Hippocampal formation (tissue), 2 donors: Measurements from ENCODE around the gene ENAH.
A peak's percentile ranks its signal among the peaks of the same experiment; 100 is the strongest.

ENCODE experiments used
- DNase-seq, 2 donors: peaks; one replicate each; lab custom pipeline; 2025; lab: John Stamatoyannopoulos, UW

The ENAH gene

DNA sequence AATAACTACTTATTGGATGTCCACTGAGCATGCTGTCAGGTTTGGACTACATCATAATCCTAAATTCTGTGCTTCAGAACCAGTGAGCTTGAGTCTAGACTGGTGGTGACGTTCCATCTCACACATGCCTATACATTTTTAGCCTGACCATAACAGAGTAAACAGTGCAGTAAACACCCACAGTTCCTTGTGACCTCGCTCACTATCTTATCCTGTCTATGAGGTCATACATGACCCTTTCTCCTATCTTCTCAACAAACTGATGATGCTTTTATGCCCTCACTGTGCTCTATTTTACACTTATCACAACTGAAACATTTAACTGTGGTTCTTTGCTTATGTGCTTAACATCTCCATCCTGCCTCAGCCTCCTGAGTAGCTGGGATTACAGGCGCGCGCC is 91.2 kb downstream of the ENAH start:
- DNase-seq, result no peak

DNA sequence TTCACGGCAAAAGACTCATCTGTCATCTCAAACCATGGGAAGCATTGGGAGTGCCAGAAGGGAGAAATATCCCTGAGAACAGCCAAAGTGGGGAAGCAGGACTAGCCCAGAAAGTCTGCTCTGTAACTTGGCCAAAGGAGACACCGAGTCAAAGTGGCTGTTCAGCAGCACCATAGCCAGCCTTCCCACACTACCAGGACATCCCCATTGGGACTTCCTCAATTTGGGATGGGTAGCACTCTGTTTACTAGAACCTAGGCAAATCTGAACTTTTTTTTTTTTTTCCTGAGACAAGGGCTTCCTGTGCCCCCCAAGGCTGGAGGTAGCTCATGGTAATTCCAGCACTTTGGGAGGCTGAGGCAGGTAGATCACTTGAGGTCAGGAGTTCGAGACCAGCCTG is 93.0 kb downstream of the ENAH start:
- no peak for DNase-seq

DNA sequence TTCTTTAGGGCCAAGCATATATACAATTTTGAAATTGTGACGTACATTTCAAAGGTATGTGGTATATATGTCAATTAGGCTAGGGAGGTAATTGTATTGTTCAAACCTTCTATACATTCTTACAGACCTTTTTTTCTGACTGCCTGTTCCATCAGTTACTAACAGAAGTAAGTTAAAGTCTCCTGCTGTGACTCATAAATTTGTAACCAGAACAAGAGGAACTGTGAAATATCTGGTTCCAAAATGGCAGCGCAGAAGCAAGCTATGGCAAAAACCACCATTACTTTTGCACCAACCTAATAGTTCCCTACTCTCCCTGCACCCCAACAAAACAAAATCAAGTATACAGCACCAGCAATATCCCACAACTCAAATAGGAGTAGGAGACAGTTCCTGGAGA is 93.6 kb downstream of the ENAH start:
- no peak for DNase-seq

DNA sequence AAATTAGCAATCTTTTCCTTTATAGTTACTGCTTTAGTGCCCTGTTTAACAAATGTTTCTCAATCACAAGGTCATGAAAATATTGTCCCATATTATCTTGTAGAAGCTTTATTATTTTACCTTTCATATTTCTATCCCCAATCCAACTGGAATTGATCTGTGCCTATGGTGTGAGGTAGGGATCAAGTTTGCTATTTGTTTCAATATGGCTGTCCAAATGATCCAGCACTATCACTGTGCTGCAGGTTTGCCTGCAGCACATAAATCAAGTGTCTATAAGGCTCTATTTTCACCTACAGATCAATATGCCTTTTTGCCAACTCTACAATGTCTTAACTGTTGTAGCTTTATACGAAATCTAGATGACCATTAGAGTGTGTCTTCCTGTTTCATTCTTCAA is 96.2 kb downstream of the ENAH start:
- no peak for DNase-seq

DNA sequence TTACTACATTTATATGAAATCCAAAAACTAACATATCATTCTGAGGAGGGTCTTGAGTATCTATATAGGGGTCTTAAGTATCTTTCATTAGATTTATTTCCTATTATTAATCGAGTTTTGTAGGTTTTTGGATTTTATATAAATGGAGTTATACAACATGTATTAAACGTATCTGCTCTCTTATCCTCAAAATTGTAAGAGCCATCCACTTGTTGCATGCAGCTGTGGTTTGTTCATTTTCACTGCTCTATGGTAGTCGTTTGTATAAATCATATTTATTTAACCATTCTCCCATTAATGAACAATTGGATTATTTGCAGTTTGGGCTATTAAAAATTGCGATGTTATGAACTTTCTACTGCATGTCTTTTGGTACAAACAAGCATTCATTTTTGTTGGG is 97.1 kb downstream of the ENAH start:
- no peak for DNase-seq

DNA sequence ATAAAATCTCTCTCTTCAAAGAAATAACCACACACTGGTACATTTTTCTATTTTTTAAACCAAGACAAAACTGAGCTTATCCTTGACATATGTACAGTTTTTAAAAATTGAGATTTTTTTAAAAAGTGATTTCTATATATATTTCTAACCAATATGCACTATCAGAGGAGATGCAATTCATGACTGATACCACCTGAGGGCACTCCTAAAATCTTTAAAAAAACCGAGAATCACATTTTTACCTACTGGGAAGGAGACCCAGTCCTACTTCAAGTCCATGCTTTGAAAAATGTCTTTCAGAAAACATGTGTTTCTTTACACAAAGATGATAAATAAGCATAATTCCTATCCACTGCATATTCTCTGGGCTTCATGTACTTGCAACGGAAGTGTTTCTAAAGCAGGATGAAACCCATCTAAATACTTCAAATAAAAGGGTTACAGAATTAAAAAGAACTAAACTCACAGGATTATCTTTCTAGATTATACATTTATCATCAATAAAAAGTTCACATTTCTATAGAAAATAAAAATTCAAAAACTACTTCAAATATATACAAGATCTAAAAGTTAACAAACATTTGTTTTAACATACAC is 98.6 kb downstream of the ENAH start:
- DNase-seq, result peak in 1 of 2 donors; percentile 33

DNA sequence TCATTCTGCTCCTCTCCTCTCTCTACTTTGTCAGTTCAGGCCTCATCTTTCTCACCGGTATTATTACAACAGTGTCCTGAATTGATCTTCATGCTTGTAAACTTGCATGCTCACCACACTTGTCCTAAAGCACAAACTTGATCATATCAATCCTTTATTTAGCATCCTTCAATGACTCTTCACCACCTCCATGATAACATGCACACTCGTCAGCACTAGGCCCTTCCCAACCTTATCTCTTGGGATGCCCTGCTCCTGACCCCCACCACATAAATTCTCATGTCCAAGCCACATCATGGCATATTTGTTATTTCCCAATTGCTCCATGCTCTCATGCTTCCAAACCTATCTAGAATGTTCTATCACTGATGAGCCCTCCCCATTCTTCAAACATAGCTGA is 103.1 kb downstream of the ENAH start:
- no peak for DNase-seq

DNA sequence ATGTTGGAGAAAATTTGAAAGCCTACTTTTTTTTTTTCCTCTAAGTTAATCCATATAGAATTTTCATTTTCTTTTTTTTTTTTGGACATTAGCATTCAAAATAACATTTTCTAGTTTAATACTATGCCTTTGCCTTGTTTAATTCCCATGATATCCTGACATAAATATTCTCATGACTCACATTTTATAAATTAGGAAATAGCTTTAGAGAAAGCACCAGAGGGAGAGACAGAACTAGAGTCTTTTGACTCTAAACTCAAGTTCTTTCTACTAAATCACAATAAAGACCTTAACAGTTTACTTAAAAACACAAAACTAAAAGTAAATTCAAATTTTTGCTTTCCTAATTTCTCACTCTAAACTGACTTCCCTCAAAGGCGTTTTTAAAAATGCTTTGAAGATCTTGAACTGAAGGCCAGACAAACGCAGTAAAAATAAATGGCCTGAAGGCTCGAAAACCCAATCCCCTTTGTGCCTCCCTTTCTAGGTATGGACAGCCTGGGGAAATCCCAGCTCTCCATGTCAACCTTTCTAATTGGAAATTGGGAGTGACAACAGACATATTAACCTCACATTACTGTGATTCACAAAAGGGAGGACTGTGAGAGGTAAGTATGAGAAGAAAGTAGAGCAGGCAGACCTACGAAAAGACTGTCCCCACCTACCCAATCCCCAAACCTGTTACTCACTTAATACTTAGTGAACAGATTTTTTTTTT is 104.6 kb downstream of the ENAH start:
- no peak for DNase-seq

DNA sequence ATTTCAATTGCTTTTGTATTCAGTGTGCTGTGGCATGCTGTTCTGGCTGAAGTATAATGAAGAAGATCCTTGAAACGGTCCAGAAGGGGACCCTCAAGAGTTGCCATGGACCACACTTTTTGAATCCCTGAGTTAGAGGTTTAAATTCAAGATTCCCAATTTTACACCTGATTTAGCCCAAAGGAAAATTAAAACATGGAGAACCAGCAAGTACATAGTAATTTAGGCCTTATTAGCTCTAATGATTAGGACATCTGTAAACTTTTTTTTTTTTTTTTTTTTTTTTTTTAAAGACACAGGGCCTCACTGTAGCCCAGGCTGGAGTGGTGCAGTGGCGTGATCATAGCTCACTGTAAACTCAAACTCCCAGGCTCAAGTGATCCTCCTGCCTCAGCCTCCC is 107.3 kb downstream of the ENAH start:
- no peak for DNase-seq

DNA sequence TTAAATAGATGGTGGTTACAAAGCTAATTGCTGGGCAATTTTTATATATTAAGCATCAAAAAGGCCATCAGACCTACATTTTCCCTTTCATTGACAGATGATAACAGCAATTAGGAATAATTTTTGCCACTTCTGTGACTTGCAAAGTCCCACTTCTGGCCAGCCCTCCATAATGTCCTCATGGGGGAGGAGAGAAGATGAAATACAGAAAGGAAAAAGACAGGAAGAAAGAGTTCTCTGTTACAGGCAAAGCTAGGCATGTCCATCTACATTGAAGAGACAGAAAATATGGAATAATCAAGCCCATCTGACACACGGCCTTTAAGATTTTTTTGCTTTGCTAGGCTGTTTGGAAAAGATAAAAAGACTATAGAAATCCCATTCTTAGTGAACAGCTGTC is 108.0 kb downstream of the ENAH start:
- no peak for DNase-seq

DNA sequence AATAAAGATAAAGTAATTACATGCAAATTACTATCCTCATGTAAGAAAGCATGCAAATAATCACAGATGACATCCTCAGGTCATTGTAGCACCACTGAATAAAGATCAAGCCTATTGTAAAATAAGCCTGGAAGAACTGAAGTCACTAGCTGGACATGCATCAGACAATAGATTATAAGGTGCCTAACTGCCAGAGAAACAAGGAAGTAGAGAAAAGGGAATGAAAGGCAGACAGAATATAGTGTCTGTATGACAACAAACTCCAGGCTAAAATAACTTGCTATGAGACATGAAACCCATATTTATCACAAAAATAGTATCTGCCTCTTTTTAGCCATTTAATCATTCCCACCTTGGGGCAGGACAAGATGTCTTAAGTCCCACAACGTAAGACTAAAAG is 108.7 kb downstream of the ENAH start:
- no peak for DNase-seq

DNA sequence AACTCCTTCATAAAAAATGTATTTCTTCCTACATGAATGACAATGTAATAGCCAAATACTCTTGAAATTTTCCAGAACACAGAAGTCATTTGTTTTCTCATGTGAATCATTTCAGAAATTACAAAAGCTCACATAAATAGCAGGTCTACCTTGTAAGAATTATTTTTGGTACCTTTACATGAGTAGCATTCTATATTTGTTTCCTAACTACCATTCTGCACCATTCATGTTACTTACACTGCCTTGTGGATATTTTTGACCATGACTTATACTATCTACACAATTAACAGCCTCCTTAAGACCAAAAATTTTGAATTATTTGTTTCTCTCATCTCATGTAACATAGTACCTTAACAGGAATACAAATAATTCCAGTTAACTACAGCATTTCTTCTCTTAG is 109.6 kb downstream of the ENAH start:
- no peak for DNase-seq

DNA sequence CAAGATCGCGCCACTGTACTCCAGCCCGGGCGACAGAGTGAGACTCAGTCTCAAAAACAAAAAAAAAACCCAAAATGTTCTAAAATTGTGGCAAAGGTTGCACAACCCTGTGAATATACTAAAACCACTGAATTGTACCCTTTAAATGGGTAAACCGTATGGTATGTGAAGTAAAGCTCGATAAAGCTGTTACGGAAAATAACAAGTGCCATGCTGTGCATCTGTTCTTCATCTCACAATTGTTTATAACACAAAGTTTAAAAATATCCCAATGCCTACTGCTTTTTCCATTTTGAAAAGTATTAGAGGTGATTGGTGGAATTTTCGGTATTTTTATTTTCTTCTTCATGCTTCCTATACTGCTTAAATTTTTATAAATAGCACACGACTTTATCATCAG is 111.5 kb downstream of the ENAH start:
- no peak for DNase-seq

DNA sequence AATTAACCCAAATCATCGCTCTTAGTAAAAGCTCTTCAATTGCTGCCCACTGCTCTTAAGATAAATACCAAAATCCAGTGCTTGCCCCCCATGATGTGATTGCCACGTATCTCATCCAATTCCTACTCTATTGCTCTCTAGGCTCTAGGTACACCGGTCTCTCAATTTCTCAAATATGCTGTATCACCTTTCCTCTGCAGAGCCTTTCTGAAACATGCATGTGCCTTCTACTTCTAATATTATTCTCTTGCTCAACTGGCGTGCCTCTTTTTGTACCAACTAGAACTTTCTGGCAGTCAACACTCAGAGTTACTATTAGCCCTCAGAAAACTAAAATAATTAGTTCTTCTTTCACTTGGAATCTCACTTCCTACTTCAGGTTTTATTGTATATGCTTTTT is 113.3 kb downstream of the ENAH start:
- no peak for DNase-seq

DNA sequence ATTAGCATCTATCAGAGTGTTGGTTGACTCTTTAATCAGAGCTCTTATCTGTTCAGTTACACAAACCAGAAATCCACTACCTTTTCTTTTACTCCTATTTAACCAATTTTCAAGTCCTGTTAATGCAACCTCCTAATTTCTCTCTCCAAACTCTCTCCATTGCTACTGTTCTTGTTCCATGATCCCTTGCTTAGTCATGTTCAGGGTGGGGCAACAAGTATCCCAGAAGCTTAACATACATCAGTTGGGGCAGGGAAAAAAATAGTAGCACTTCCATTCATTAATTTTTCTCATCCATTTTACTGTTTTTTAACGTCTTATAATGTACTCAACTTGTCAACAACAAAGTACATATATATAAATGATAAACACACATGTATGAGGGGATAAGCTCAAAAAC is 113.9 kb downstream of the ENAH start:
- no peak for DNase-seq

DNA sequence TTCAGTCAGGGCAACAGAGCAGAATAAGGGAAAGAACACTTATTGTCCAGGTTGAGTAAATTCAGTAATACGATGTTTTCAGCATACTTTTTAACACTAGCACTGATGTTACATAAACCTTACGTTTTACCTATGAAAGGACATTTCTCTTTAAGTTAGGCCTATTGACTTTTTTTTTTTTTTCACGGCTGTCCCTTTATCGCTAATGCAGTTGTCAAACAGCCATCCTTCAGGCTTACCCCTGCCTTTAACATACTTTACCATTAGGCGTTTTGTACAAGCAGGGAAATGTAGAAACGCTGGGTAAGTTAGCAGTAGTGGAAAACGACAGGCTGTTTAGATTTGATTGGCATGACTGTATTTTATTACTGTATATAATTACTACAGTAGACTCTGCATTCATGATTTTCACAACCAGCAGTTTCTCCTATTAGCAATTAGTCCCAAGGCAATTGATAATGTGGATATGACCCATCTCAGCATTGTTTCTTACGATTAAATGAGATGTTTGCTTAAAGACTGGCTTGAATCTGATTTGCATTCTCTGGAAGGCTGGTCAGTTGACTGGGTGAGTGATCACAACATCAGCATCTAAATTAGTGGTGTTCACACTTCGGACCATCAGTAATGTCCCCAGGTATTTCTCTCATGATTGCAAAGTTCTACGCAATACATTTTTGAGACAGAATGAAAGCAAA is 115.2 kb downstream of the ENAH start:
- DNase-seq, result no peak

DNA sequence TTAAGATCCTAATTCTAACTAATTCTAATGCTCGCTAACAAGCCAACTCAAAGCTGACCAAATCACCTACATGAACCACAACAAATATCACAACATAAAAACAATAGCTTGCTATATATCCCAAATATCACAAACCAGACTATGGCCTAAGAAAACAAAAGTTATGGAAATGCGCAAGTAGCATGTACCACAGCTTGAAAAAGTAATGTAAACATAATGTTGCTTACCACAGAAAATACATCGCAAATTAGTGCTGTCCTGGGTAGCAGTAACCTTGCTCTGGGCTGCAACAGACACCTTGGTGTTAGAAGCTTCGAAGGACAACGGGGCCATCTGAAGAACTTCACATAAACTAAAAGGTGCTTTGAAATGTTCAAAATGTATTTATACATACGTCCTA is 117.6 kb downstream of the ENAH start:
- no peak for DNase-seq

DNA sequence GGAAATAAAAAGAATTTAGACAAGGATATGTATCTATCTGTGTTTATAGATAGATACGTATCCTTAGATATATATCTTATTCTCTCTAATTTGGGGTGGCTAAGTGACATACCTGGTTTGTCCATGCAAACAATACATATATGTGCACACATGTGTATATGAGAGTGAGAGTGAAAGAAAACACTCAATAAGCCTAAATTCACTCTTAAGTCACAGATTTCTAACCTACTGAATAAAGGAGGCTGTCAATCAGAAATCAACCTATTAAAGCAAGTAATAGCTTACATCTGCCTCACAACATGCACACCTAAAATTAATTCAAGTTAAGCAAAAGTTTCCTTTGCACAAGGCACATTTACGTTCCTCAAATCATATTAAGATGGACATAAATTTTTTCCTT is 118.2 kb downstream of the ENAH start:
- DNase-seq, result no peak

DNA sequence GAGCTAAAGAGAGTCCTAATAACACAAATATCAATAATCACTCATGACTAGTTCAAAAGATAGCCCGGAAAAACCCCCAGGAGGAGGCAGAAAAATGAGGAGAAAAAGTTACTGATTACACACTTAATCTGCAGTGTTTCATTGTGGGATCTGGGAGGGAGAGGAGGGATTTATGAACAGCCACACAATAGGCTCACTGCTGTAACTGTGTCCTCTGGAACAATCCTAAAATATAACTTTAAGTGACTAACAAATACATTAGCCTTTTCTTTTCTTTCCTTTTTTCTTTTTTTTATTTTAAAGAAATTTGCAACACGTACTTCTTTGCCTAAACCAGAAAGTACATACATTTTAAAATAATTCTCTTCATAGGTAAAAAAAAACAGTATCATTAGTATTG is 118.8 kb downstream of the ENAH start:
- DNase-seq, result no peak

DNA sequence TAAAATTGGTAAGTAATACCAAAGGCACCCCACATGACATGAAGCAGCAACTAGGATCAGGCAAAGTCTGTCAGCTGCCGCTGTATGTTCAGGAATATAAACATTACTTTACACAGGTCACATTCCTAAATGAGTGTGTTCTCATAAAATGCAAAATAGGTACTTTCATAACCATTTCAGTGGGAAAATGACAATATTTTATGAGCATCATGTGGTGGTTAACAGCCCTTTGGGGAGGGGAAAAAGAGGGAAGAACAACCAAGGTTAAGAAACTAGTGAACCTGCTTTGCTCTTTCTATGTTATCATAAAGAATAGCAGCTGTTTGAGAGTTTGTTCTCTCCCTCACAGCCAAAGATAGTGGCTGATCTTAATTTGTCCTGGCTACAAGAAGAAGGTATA is 119.7 kb downstream of the ENAH start:
- DNase-seq, result no peak

DNA sequence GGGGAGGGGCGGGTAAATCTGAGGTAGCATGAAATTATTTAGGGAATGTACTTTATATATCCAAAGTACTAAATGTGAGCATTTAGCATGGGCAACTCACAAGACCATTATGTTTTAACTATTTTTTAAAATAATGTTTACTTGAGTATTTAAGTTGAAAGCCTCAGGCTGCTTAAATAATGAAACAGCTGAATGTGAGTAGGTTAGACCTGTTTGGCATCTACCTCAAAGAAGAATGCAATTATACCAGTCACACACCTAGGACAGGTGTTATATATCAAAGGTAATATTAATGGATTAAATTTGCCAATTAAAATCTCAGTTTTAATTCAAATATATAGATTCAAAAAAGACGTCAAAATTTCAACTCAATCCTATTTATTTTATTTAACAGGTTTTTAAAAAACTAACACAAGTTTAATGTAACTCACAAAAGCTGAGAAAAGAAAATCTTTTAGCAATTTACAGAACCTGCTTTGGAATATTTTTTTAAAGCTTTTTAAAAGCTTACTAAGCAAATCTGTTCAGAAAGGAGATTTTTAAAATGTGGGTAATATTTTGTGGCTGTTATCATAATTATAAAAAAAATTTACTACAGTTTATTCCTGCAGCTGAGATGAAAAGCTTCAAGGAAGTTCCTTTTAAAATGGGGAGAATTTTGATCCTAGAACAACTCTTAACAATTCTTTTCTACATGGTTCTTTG is 120.5 kb downstream of the ENAH start:
- DNase-seq, result no peak

DNA sequence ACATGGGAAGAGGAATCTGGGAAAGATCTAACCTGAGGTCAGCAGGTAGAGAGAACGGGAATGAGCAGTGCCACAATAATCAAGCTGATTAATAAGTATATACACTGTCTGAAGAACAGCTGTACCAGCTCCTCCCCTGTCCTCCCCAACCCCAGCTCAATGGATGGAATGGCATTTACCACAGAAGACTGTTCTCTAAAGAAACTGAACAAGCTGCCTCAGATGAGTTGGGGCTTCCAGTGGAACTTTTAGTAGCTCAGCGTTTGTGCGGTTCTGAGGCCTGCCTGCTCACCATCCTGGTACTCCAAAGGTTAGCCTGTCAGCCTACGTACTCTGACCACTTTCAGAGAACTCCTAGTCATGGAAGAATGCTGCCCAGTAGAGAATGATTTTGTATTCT is 123.2 kb downstream of the ENAH start:
- DNase-seq, result no peak

DNA sequence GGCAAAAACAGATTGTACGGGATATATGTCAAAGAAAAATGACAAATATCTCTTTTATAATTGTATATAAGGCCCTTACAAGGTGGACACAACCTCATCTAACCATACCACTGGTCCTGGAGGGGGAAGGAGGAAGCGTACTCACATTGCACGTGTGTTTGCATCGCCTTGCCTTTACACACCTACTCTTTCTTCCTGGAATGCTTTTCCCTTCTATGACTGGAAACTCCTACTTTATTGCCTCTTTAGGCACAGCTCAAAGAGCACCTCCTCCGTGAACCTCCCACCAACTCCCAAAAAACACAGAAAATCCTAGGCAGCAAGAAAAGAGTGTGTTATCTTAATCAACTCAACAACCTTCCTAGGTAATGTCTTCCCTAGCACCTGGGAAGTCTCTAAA is 125.3 kb downstream of the ENAH start:
- no peak for DNase-seq
